ENCODE results near the gene CGREF1. TPM values are rescaled to one million over a fixed set of nuclear protein-coding genes. Genes with fewer than 3 reads are reported as not detected.
A peak's percentile ranks its signal among the peaks of the same experiment; 100 is the strongest.

CGREF1 gene
- polyA plus RNA-seq, 1 of the 3 experiments (the other 2 are of a cell fraction) = 18.3 TPM

DNA sequence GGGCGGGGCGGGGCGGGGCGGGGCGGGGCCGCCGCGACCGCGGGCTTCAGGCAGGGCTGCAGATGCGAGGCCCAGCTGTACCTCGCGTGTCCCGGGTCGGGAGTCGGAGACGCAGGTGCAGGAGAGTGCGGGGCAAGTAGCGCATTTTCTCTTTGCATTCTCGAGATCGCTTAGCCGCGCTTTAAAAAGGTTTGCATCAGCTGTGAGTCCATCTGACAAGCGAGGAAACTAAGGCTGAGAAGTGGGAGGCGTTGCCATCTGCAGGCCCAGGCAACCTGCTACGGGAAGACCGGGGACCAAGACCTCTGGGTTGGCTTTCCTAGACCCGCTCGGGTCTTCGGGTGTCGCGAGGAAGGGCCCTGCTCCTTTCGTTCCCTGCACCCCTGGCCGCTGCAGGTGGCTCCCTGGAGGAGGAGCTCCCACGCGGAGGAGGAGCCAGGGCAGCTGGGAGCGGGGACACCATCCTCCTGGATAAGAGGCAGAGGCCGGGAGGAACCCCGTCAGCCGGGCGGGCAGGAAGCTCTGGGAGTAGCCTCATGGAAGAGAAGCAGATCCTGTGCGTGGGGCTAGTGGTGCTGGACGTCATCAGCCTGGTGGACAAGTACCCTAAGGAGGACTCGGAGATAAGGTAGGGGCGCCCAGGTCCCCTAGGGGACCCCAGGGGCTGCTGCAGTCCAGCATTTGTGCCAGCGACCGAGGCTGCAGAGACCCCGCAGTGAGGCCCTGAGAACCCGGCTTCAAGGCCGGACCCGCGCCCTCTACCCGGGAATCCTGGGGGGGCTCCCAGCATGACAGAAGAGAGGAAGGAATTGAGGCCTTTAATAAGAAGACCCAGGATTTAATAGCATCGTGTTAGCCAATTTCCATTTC, 32.0 kb downstream of the CGREF1 start, which contains the start of gene KHK:
Gene KHK (plus strand): TSS at position 49 of the 870 bp plus-strand sequence. CDS start 488 bp downstream, at position 537.
- peak within 1 kb of the TSS; percentile 61 for H3K9ac ChIP-seq
- DNase-seq = peak; percentile 90
- H4K20me1 ChIP-seq (ENCODE audit: insufficient read depth) = peaks cover 10% of the 10 kb centered on the region; the same call in 1 of the 2 replicates
- H3K36me3 ChIP-seq (replicated peaks in 1 of 2; ENCODE audit: control insufficient read depth in 1 of 2, insufficient read depth in 2 of 2, low read length in 1 of 2) = peaks cover 4 to 31% of the 10 kb centered on the region in 2 experiments
- H3K4me1 ChIP-seq (ENCODE audit: control insufficient read depth in 1 of 2, insufficient read depth in 2 of 2, low read depth in 1 of 2, low read length in 1 of 2) = peaks cover 6 to 38% of the 10 kb centered on the region in 2 experiments; a peak in 3 of 4 replicates
- H3K4me3 ChIP-seq (ENCODE audit: low read depth in 2 of 2, low read length in 1 of 2) = peak within 1 kb of the TSS; percentile 65 to 75
- peak within 1 kb of the TSS; percentile 37 to 89; a peak in 3 of 4 replicates for H3K27ac ChIP-seq (ENCODE audit: low read depth in 2 of 2, low read length in 1 of 2)
- CTCF ChIA-PET = interaction anchor here (0.6 to 14.6 kb wide), 32 partner anchors 8 to 289 kb away, joined by 3 to 227 read pairs (median 4); partner anchors contain the start of genes ABHD1, AGBL5, OST4 and TMEM214
- H2AFZ ChIP-seq (ENCODE audit: low read depth) = peak within 1 kb of the TSS; percentile 74; the same call in 1 of the 2 replicates
- H3K9me3 ChIP-seq = no peaks in the 10 kb centered on the region
- 20% methylated on average over 34 of the region's 54 CpGs for WGBS (ENCODE audit: low lambda C conversion rate)
- H3K4me2 ChIP-seq = peak within 1 kb of the TSS; percentile 89
- H3F3A ChIP-seq (replicated peaks; ENCODE audit: insufficient read depth) = peaks cover 7% of the 10 kb centered on the region
- POLR2A ChIA-PET = interaction anchor here (0.7 to 4.8 kb wide), 18 partner anchors 8 to 238 kb away, joined by 3 to 36 read pairs (median 4); partner anchors contain the start of genes ABHD1, AGBL5, EMILIN1 and OST4
- TF ChIP-seq, protein P1, sequence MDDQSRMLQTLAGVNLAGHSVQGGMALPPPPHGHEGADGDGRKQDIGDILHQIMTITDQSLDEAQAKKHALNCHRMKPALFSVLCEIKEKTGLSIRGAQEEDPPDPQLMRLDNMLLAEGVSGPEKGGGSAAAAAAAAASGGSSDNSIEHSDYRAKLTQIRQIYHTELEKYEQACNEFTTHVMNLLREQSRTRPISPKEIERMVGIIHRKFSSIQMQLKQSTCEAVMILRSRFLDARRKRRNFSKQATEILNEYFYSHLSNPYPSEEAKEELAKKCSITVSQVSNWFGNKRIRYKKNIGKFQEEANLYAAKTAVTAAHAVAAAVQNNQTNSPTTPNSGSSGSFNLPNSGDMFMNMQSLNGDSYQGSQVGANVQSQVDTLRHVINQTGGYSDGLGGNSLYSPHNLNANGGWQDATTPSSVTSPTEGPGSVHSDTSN (IDR thresholded peaks at IDR 0.05) = no peak
- TF ChIP-seq SIN3A (IDR thresholded peaks at IDR 0.05; ENCODE audit: borderline replicate concordance, low read depth, low read length) (no peak), MXI1 (IDR thresholded peaks at IDR 0.05; ENCODE audit: low read depth, low read length) (peak; percentile 59)
- no peaks in the 10 kb centered on the region for H3K27me3 ChIP-seq (ENCODE audit: insufficient read depth)
- no peaks in the 10 kb centered on the region for H3K9me2 ChIP-seq
- H3K79me2 ChIP-seq (ENCODE audit: insufficient read depth) = peaks cover under 1% of the 10 kb centered on the region; the same call in 1 of the 2 replicates

DNA sequence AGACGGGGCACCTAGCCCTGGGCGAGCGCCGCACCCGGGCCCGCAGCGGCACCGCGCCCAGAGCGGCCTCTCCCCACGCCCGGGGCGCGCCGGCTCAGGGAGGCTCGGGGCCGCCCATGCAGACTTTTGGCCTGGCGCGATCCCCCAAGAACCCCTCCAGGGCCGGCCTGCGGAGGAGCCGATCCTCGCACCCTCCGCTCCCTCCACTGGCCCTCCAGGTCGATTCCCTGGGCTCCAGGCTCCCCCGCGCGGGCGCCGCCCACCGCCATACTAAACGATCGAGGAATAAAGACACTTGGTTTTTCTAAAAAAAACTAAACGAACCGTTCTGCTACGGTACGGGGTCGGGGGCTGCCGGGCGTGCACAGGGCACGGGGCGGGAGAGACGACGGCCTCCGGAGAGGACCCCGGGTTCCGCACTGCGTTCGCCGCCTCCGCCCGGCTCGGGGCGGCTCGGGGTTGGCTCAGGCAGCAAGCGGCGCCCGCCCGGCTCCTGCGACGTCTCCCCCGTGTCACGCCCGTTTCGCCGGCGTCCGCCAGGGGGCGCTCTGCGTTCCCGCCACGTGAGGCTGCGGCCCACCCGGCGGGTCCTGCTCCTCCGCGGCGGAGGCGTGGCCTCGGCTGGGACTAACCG, 32.7 kb downstream of the CGREF1 start:
- WGBS (ENCODE audit: low lambda C conversion rate) = 2% methylated on average over 41 of the region's 81 CpGs
- H2AFZ ChIP-seq (ENCODE audit: low read depth) = peak overlapping the region; percentile 74; the same call in 1 of the 2 replicates
- no peaks in the 10 kb centered on the region for H3K27me3 ChIP-seq (ENCODE audit: insufficient read depth)
- H4K20me1 ChIP-seq (ENCODE audit: insufficient read depth) = peaks cover 16% of the 10 kb centered on the region; the same call in 1 of the 2 replicates
- peak overlapping the region; percentile 89 for H3K4me2 ChIP-seq
- DNase-seq = peak; percentile 100
- peaks cover 7% of the 10 kb centered on the region for H3F3A ChIP-seq (replicated peaks; ENCODE audit: insufficient read depth)
- peaks cover 6% of the 10 kb centered on the region for H3K79me2 ChIP-seq (ENCODE audit: insufficient read depth)
- peak overlapping the region; percentile 65 to 75 for H3K4me3 ChIP-seq (ENCODE audit: low read depth in 2 of 2, low read length in 1 of 2)
- CTCF ChIA-PET = interaction anchor here (0.7 to 14.6 kb wide), 31 partner anchors 9 to 283 kb away, joined by 3 to 227 read pairs (median 6); partner anchors contain the start of genes ABHD1, AGBL5, OST4 and TMEM214
- H3K36me3 ChIP-seq (replicated peaks in 1 of 2; ENCODE audit: control insufficient read depth in 1 of 2, insufficient read depth in 2 of 2, low read length in 1 of 2) = peaks cover 8 to 38% of the 10 kb centered on the region in 2 experiments
- peak overlapping the region; percentile 61 for H3K9ac ChIP-seq
- H3K4me1 ChIP-seq (ENCODE audit: control insufficient read depth in 1 of 2, insufficient read depth in 2 of 2, low read depth in 1 of 2, low read length in 1 of 2) = peaks cover 9 to 46% of the 10 kb centered on the region in 2 experiments; a peak in 3 of 4 replicates
- H3K9me2 ChIP-seq = no peaks in the 10 kb centered on the region
- POLR2A ChIA-PET = interaction anchor here (0.7 to 6.7 kb wide), 13 partner anchors 8 to 196 kb away, joined by 3 to 63 read pairs (median 5); partner anchors contain the start of genes ABHD1, AGBL5, EMILIN1 and OST4
- H3K9me3 ChIP-seq = no peaks in the 10 kb centered on the region
- peak overlapping the region; percentile 37 to 89; a peak in 3 of 4 replicates for H3K27ac ChIP-seq (ENCODE audit: low read depth in 2 of 2, low read length in 1 of 2)
- TF ChIP-seq CHD2 (IDR thresholded peaks at IDR 0.05; ENCODE audit: low read length, partially characterized antibody) (peak; percentile 87), SMC3 (IDR thresholded peaks at IDR 0.05; ENCODE audit: low read depth, low read length) (peak; percentile 76), RCOR1 (IDR thresholded peaks at IDR 0.05; ENCODE audit: low read length) (0 out of 2 replicates have a peak, but pooled peaks have one; percentile 21), NFIC (IDR thresholded peaks at IDR 0.05; ENCODE audit: borderline replicate concordance) (0 out of 2 replicates have a peak, but pooled peaks have one; percentile 21), ELF1 (IDR thresholded peaks at IDR 0.05) (peak; percentile 52; the same call in 1 of the 2 replicates), RAD21 (IDR thresholded peaks at IDR 0.05; ENCODE audit: low read length) (peak; percentile 52), TAF1 (IDR thresholded peaks at IDR 0.05; ENCODE audit: borderline replicate concordance, low read depth, low read length) (peak; percentile 69; the same call in 1 of the 2 replicates), FOXM1 (IDR thresholded peaks at IDR 0.05; ENCODE audit: low read depth) (no peak), FOXJ3 (CRISPR knock-in tag; IDR thresholded peaks at IDR 0.05) (0 out of 2 replicates have a peak, but pooled peaks have one; percentile 42)
- TF ChIP-seq, protein P1 (IDR thresholded peaks at IDR 0.05) = peak; percentile 67
- TF ChIP-seq, protein P2, sequence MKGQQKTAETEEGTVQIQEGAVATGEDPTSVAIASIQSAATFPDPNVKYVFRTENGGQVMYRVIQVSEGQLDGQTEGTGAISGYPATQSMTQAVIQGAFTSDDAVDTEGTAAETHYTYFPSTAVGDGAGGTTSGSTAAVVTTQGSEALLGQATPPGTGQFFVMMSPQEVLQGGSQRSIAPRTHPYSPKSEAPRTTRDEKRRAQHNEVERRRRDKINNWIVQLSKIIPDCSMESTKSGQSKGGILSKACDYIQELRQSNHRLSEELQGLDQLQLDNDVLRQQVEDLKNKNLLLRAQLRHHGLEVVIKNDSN (IDR thresholded peaks at IDR 0.05; ENCODE audit: borderline replicate concordance, low read depth) = peak; percentile 79; the same call in 1 of the 2 replicates
- TF ChIP-seq, protein P3, sequence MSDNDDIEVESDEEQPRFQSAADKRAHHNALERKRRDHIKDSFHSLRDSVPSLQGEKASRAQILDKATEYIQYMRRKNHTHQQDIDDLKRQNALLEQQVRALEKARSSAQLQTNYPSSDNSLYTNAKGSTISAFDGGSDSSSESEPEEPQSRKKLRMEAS (IDR thresholded peaks at IDR 0.05; ENCODE audit: low read depth) = peak; percentile 97
- TF ChIP-seq, protein P4, sequence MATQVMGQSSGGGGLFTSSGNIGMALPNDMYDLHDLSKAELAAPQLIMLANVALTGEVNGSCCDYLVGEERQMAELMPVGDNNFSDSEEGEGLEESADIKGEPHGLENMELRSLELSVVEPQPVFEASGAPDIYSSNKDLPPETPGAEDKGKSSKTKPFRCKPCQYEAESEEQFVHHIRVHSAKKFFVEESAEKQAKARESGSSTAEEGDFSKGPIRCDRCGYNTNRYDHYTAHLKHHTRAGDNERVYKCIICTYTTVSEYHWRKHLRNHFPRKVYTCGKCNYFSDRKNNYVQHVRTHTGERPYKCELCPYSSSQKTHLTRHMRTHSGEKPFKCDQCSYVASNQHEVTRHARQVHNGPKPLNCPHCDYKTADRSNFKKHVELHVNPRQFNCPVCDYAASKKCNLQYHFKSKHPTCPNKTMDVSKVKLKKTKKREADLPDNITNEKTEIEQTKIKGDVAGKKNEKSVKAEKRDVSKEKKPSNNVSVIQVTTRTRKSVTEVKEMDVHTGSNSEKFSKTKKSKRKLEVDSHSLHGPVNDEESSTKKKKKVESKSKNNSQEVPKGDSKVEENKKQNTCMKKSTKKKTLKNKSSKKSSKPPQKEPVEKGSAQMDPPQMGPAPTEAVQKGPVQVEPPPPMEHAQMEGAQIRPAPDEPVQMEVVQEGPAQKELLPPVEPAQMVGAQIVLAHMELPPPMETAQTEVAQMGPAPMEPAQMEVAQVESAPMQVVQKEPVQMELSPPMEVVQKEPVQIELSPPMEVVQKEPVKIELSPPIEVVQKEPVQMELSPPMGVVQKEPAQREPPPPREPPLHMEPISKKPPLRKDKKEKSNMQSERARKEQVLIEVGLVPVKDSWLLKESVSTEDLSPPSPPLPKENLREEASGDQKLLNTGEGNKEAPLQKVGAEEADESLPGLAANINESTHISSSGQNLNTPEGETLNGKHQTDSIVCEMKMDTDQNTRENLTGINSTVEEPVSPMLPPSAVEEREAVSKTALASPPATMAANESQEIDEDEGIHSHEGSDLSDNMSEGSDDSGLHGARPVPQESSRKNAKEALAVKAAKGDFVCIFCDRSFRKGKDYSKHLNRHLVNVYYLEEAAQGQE (IDR thresholded peaks at IDR 0.05; ENCODE audit: low read depth, low read length) = 0 out of 2 replicates have a peak, but pooled peaks have one; percentile 50

Measured in SK-N-SH (cell line).